Neutrophil (primary cell): ENCODE results near the gene AUNIP.

Source experiments
- H3K27ac ChIP-seq: fragments of 200-600 bp; sonication (generic); 2 replicates; pipeline ENCODE4 v1.5.1; 2016; ENCODE audit warnings: mild to moderate bottlenecking, moderate library complexity
- H3K27me3 ChIP-seq: fragments of 200-600 bp; sonication (generic); 2 replicates; pipeline ENCODE4 v1.6.0; 2016; ENCODE audit warnings: mild to moderate bottlenecking
- H3K36me3 ChIP-seq: fragments of 200-600 bp; sonication (generic); 2 replicates; pipeline ENCODE4 v1.5.1; 2017
- H3K4me1 ChIP-seq, 2 experiments: fragments of 200-600 bp in 1 of 2; sonication (generic) in 1 of 2; 1 replicate in 1 of 2; 2 replicates in 1 of 2; pipeline versions ENCODE4 v1.5.1 to v1.6.1; 2013 to 2016; ENCODE audit warnings: low read depth in 1 of 2, low read length in 1 of 2, mild to moderate bottlenecking in 1 of 2, moderate library complexity in 1 of 2; ENCODE audit not compliant: control insufficient read depth in 1 of 2, insufficient read depth in 1 of 2
- H3K4me3 ChIP-seq, 2 experiments: fragments of 200-600 bp in 1 of 2; sonication (generic) in 1 of 2; 1 replicate in 1 of 2; 2 replicates in 1 of 2; pipeline ENCODE4 v1.5.1; 2013 to 2016; ENCODE audit warnings: low read depth in 1 of 2, low read length in 1 of 2, mild to moderate bottlenecking in 1 of 2, moderate library complexity in 1 of 2
- H3K9me3 ChIP-seq: fragments of 200-600 bp; sonication (generic); 2 replicates; pipeline ENCODE4 v1.5.1; 2016
- TF ChIP-seq, protein P1 (sequence below): fragments of 200-600 bp; sonication (generic); IDR thresholded peaks from 2 replicates; pipeline ENCODE4 v1.5.1; 2016; ENCODE audit warnings: antibody characterized with exemption

Gene AUNIP

DNA sequence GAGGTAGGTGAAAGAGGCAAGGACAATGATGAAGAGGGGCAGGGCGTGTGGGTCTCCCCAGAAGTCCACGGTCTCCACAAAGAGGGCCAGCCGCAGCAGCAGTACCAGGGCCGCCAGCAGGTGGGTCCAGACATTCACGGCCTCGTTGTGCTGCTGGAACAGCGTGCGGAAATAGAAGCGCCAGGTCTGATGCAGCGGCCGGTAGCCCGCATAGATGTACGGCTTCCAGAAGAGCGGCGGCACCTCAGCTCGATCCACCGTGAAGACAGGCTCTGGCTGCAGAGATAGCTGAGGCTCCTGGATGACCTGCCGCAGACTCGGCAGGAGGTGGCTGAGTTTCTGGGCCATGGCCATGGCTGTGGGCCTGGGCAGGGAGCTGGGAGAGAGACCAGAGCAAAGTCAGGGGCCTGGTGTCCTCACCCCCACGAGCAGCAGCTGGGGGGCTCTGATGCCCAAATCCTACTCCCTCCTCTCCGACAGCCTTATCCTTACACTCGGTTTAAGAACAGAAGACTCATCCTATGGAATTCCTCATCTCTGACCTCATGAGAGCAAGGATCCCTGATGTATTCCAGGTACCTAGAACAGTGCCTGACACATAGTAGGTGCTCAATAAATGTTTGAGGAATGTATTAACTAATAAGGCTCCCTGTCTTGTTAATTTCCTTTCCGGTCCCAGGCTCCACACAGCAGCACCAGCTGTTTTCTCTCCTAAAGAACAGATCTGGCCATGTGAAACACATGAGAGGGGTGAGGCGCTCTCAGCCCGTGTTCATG lies 4.4 kb upstream of the AUNIP start:
- TF ChIP-seq, protein P1, sequence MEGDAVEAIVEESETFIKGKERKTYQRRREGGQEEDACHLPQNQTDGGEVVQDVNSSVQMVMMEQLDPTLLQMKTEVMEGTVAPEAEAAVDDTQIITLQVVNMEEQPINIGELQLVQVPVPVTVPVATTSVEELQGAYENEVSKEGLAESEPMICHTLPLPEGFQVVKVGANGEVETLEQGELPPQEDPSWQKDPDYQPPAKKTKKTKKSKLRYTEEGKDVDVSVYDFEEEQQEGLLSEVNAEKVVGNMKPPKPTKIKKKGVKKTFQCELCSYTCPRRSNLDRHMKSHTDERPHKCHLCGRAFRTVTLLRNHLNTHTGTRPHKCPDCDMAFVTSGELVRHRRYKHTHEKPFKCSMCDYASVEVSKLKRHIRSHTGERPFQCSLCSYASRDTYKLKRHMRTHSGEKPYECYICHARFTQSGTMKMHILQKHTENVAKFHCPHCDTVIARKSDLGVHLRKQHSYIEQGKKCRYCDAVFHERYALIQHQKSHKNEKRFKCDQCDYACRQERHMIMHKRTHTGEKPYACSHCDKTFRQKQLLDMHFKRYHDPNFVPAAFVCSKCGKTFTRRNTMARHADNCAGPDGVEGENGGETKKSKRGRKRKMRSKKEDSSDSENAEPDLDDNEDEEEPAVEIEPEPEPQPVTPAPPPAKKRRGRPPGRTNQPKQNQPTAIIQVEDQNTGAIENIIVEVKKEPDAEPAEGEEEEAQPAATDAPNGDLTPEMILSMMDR = no peak
- H3K9me3 ChIP-seq = no peaks in the 10 kb centered on the region
- peaks cover 42 to 53% of the 10 kb centered on the region in 2 experiments for H3K4me1 ChIP-seq
- H3K4me3 ChIP-seq = no peak overlapping the region
- H3K27me3 ChIP-seq = no peaks in the 10 kb centered on the region
- H3K27ac ChIP-seq = no peak overlapping the region
- peaks cover 11% of the 10 kb centered on the region for H3K36me3 ChIP-seq

DNA sequence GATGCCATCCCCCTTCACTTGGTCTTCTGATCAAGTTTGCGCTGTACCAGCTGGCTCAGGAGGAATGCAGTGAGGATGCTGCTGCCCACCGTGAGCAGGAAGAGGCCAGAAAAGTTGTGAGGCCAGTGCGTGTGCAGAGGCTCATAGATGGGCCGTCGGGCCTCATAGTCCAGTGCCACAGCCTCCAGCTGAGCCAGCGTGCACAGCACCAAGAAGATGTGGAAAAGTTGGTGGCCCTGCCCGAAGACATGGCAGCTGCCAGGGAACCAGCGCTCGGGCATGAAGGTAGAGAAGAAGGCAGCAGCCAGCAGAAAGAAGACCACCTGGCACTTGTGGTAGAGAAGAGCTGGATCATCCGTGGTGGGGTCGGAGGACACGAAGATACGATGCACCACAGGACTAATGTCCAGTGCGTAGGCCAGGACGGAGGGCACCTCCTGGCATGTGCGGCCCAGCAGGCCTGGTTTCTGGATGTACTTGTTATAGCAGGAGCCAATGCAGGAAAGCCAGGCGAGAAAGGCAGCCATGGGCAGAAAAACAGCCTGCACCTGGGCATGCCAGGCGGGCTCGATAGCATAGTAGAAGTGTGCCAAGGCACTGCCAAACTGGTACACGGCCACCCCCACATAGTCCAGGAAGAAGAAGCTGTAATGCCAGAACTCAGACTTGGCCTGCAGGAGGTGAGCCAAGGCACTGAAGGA lies 3.7 kb upstream of the AUNIP start:
- Histone ChIP-seq H3K36me3 (peaks cover 11% of the 10 kb centered on the region), H3K4me3 (no peak overlapping the region), H3K27ac (peak overlapping the region; percentile 44), H3K9me3 (no peaks in the 10 kb centered on the region), H3K27me3 (no peaks in the 10 kb centered on the region), H3K4me1 (peaks cover 48 to 57% of the 10 kb centered on the region in 2 experiments)
- TF ChIP-seq, protein P1 = no peak

DNA sequence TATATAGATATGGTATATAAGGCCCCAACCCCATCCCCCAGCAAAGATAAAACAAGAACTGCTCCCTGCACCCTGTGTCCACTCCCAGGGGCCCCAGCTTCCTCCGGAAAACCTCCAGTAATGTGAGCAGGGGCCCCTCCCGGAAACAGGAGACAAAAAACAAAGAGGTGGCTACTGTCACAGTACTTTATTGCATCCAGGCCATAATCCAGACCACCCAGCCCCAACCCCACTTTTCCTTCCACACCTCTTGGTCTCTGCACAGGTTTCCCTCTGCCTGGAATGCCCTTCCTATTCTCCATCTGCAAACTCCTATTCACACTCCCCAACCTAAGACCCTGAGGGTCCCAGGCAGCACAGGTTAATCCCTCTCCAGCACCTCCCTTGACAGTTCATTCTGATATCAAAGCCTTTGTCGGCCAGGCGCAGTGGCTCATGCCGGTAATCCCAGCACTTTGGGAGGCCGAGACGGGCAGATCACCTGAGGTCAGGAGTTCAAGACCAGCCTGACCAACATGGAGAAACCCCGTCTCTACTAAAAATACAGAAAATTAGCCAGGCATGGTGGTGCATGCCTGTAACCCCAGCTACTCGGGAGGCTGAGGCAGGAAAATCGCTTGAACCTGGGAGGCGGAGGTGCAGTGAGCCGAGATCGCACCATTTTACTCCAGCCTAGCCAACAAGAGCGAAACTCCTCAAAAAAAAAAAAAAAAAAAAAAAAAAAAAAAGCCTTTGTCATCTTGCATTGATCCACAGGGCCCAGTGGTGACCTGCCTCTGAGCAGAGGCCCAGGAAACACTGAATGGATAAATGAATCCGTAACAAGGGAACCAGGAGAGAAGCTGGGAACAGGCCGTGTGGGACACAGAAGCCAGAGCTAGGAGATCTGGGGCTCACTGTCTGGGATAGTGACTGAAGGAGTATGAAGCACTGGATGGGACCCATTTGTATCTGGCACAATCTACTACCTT lies 2.3 kb upstream of the AUNIP start:
- H3K27ac ChIP-seq = peak overlapping the region; percentile 80
- no peaks in the 10 kb centered on the region for H3K27me3 ChIP-seq
- peaks cover 11% of the 10 kb centered on the region for H3K36me3 ChIP-seq
- peak overlapping the region; percentile 76 to 77 for H3K4me3 ChIP-seq
- peaks cover 39 to 46% of the 10 kb centered on the region in 2 experiments for H3K4me1 ChIP-seq
- TF ChIP-seq, protein P1 = no peak
- H3K9me3 ChIP-seq = no peaks in the 10 kb centered on the region

DNA sequence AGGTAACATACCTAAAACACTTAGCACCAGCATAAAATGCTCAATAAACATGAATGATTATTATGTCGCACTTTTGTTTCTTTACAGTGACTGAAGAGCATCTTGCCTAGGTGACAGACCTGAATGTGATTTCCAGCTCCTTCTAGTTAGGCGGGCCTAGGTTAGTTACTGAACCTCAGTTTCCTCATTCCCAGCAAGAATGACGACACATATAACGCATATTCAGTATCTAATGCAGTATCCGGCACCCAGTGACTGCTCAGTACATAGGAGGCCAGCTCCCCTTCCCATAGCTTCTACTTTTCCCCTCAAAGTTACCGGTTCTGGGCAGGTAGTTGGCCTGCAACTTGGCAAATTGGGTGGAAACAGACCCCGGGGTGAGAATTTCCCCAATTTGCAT lies 763 bp downstream of the AUNIP start:
- Histone ChIP-seq H3K4me1 (peaks cover 39 to 43% of the 10 kb centered on the region in 2 experiments), H3K9me3 (no peaks in the 10 kb centered on the region), H3K36me3 (peaks cover 11% of the 10 kb centered on the region), H3K4me3 (peak overlapping the region; percentile 76 to 77), H3K27me3 (no peaks in the 10 kb centered on the region), H3K27ac (peak overlapping the region; percentile 80)
- TF ChIP-seq, protein P1 = no peak

DNA sequence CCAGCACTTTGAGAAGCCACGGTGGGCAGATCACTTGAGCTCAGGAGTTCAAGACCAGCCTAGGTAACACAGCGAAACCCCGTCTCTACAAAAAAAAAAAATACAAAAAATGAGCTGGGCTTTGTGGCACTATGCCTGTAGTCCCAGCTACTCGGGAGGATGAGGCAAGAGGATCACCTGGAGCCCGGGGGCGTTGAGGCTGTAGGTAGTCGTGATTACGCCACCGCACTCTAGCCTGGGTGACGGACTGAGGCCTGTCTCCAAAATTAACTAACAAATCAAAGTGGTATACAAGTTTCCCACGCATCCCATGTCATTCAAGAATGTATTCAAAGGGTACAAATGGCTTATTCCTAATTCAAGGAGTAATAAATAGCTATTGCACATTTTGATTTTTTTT lies 2.4 kb downstream of the AUNIP start:
- Histone ChIP-seq H3K27ac (no peak overlapping the region), H3K9me3 (no peaks in the 10 kb centered on the region), H3K36me3 (no peaks in the 10 kb centered on the region), H3K4me1 (peaks cover 33 to 35% of the 10 kb centered on the region in 2 experiments), H3K27me3 (no peaks in the 10 kb centered on the region), H3K4me3 (no peak overlapping the region)
- TF ChIP-seq, protein P1 = no peak
